Dendritic cell treated with granulocyte-macrophage colony-stimulating factor and Interleukin-4, amounts not matched to agents 40 ng/mL and 50 ng/mL, for 4 days (primary cell): ENCODE data around the gene ULBP1.
"Not testable (repeated sequence)": the region's sequence is repeated elsewhere in the genome, so short reads cannot be mapped to it uniquely, and the experiment has no call there.

Source experiments
- H3K27ac Mint-ChIP-seq: one replicate; pipeline ENCODE4 v1.8.0; 2022; ENCODE audit warnings: mild to moderate bottlenecking, mixed read lengths
- H3K27me3 Mint-ChIP-seq: one replicate; pipeline ENCODE4 v1.8.0; 2022; ENCODE audit warnings: mild to moderate bottlenecking, mixed read lengths
- H3K36me3 Mint-ChIP-seq: one replicate; pipeline ENCODE4 v1.8.0; 2022; ENCODE audit warnings: low read depth, mixed read lengths
- H3K4me1 Mint-ChIP-seq: one replicate; pipeline ENCODE4 v1.8.0; 2022; ENCODE audit warnings: low read depth, mixed read lengths
- H3K4me3 Mint-ChIP-seq: one replicate; pipeline ENCODE4 v1.8.0; 2022; ENCODE audit warnings: mild to moderate bottlenecking, moderate library complexity, mixed read lengths
- H3K9me3 Mint-ChIP-seq: one replicate; pipeline ENCODE4 v1.8.0; 2022; ENCODE audit warnings: mixed read lengths
- intact Hi-C: fragments of 100-400 bp; cut with micrococcal nuclease; formaldehyde crosslinking; loops from one replicate; pipeline ENCODE4 v1.15.0; 2022

ULBP1 gene

DNA sequence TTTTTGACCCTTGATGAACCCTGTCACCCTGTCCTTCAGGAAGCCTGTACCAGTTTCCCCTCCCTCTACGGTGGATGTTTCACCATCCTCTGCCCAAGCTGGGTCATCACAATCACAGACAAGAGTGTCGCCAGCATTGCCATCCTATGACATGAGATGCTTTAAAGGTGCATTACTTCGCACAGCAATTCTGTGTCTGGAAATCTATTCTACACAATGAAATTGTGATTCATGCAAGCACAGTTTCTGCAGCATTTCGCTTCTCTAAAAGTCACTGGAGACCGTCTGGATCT, 24.4 kb upstream of the ULBP1 start:
- no peak overlapping the region for H3K27ac Mint-ChIP-seq
- H3K27me3 Mint-ChIP-seq: peaks cover 98% of the 10 kb centered on the region
- intact Hi-C loops: no loop called here
- peaks cover 33% of the 10 kb centered on the region for H3K4me1 Mint-ChIP-seq
- H3K4me3 Mint-ChIP-seq: peak overlapping the region; percentile 71
- H3K9me3 Mint-ChIP-seq: no peaks in the 10 kb centered on the region
- H3K36me3 Mint-ChIP-seq: no peaks in the 10 kb centered on the region

GRCh38 chr6:149939909-149940671, 23.7 kb upstream of the ULBP1 start:
- intact Hi-C loops: no loop called here
- Mint-ChIP-seq H3K4me3 (no peak overlapping the region), H3K4me1 (peaks cover 33% of the 10 kb centered on the region), H3K9me3 (no peaks in the 10 kb centered on the region), H3K27ac (no peak overlapping the region), H3K27me3 (peaks cover 90% of the 10 kb centered on the region), H3K36me3 (no peaks in the 10 kb centered on the region)

GRCh38 chr6:149940672-149940982, 23.1 kb upstream of the ULBP1 start:
- no peak overlapping the region for H3K4me3 Mint-ChIP-seq
- no peaks in the 10 kb centered on the region for H3K36me3 Mint-ChIP-seq
- no peaks in the 10 kb centered on the region for H3K9me3 Mint-ChIP-seq
- peaks cover 88% of the 10 kb centered on the region for H3K27me3 Mint-ChIP-seq
- H3K4me1 Mint-ChIP-seq: peaks cover 33% of the 10 kb centered on the region
- intact Hi-C loops: no loop called here
- H3K27ac Mint-ChIP-seq: no peak overlapping the region

DNA sequence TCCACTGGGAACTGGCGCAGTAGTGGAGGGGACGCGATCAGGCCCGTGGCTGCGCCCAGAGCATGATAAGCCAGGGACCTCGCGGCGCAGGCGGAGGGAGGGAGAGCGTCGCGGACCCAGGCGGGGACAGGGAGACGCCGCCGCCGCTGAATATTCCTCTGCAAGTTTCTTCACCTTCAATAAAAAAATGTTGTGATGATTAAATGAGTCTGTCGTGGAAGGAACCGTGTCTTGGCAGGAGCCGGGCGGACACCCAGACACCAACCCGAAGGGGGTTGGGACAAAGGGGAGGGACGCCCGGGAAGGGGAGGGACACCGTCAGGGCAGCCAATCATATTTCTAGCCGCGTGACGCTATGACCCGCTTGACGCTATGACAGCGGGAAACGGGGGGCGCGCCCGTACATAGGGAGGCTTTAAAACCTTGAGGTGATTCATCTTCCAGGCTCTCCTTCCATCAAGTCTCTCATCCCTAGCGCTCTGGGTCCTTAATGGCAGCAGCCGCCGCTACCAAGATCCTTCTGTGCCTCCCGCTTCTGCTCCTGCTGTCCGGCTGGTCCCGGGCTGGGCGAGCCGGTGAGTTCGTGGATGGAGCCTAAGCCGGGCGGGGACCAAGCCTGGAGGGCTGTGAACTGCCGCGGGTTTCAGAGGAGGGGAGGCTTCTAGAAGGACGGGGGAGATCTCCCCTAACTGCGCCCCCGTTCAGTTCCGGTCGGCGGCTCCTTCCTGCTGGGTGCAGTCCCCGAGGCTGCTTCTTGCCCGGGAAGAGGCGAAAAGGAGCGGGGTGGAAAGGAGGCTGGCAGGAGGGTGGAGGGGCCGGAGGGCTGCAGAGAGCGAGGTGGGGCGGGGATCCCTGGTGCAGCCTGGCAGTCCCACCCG, 21.9 kb upstream of the ULBP1 start, which contains the start of gene ULBP2:
TSS of gene ULBP2 (plus strand) at position 432 of the 878 bp plus-strand sequence. CDS start at position 491, 59 bp downstream.
- Mint-ChIP-seq H3K36me3 (no peaks in the 10 kb centered on the region), H3K4me3 (peak within 1 kb of the TSS; percentile 75), H3K9me3 (no peaks in the 10 kb centered on the region), H3K4me1 (peaks cover 33% of the 10 kb centered on the region), H3K27me3 (peaks cover 83% of the 10 kb centered on the region), H3K27ac (no peak within 1 kb of the TSS)
- intact Hi-C loops: no loop called here

- Mint-ChIP-seq H3K4me3 (peak overlapping the region; percentile 75), H3K27me3 (peaks cover 78% of the 10 kb centered on the region), H3K36me3 (no peaks in the 10 kb centered on the region), H3K9me3 (no peaks in the 10 kb centered on the region), H3K4me1 (peaks cover 33% of the 10 kb centered on the region), H3K27ac (no peak overlapping the region)
- intact Hi-C loops: no loop called here
Observed at GRCh38 chr6:149942461-149942829, 21.3 kb upstream of the ULBP1 start.

GRCh38 chr6:149943321-149943720, 20.4 kb upstream of the ULBP1 start:
- H3K27me3 Mint-ChIP-seq: peaks cover 77% of the 10 kb centered on the region
- H3K9me3 Mint-ChIP-seq, H3K27ac Mint-ChIP-seq, H3K4me3 Mint-ChIP-seq, intact Hi-C loops, H3K36me3 Mint-ChIP-seq: not testable (repeated sequence)
- peaks cover 29% of the 10 kb centered on the region for H3K4me1 Mint-ChIP-seq

DNA sequence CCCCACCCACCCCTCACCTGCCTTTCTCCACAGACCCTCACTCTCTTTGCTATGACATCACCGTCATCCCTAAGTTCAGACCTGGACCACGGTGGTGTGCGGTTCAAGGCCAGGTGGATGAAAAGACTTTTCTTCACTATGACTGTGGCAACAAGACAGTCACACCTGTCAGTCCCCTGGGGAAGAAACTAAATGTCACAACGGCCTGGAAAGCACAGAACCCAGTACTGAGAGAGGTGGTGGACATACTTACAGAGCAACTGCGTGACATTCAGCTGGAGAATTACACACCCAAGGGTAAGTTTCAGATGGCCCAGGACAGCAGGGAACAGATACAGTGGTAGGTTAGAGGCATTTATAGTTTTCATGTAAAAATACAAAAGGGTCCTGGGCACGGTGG, 18.5 kb upstream of the ULBP1 start:
- H3K27me3 Mint-ChIP-seq: peaks cover 70% of the 10 kb centered on the region
- intact Hi-C loops, H3K36me3 Mint-ChIP-seq, H3K27ac Mint-ChIP-seq, H3K9me3 Mint-ChIP-seq, H3K4me3 Mint-ChIP-seq: not testable (repeated sequence)
- peaks cover 19% of the 10 kb centered on the region for H3K4me1 Mint-ChIP-seq

- H3K4me3 Mint-ChIP-seq, intact Hi-C loops, H3K36me3 Mint-ChIP-seq, H3K9me3 Mint-ChIP-seq, H3K27ac Mint-ChIP-seq: not testable (repeated sequence)
- Mint-ChIP-seq H3K27me3 (peaks cover 70% of the 10 kb centered on the region), H3K4me1 (peaks cover 12% of the 10 kb centered on the region)
Observed at GRCh38 chr6:149946631-149947030, 17.1 kb upstream of the ULBP1 start.

GRCh38 chr6:149947533-149947932, 16.2 kb upstream of the ULBP1 start:
- H3K27ac Mint-ChIP-seq, H3K36me3 Mint-ChIP-seq, H3K9me3 Mint-ChIP-seq, H3K4me1 Mint-ChIP-seq, H3K4me3 Mint-ChIP-seq, intact Hi-C loops: not testable (repeated sequence)
- peaks cover 69% of the 10 kb centered on the region for H3K27me3 Mint-ChIP-seq

GRCh38 chr6:149948011-149948410, 15.7 kb upstream of the ULBP1 start:
- intact Hi-C loops: no loop called here
- peaks cover 69% of the 10 kb centered on the region for H3K27me3 Mint-ChIP-seq
- no peak overlapping the region for H3K4me3 Mint-ChIP-seq
- H3K9me3 Mint-ChIP-seq: no peaks in the 10 kb centered on the region
- no peaks in the 10 kb centered on the region for H3K4me1 Mint-ChIP-seq
- H3K27ac Mint-ChIP-seq: no peak overlapping the region
- no peaks in the 10 kb centered on the region for H3K36me3 Mint-ChIP-seq

DNA sequence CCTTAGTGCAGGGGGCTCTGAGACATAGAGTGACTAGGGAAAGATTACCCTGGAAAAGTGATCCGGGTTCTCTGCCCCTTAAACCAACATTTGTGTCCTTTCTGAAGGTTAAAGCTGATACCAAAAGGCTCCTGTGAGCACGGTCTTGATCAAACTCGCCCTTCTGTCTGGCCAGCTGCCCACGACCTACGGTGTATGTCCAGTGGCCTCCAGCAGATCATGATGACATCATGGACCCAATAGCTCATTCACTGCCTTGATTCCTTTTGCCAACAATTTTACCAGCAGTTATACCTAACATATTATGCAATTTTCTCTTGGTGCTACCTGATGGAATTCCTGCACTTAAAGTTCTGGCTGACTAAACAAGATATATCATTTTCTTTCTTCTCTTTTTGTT, 15.1 kb upstream of the ULBP1 start:
- Mint-ChIP-seq H3K9me3 (no peaks in the 10 kb centered on the region), H3K4me3 (no peak overlapping the region), H3K27ac (no peak overlapping the region)

GRCh38 chr6:149950423-149950822, 13.3 kb upstream of the ULBP1 start:
- Mint-ChIP-seq H3K4me1 (peaks cover 5% of the 10 kb centered on the region), H3K27ac (no peak overlapping the region), H3K4me3 (no peak overlapping the region), H3K27me3 (peaks cover 75% of the 10 kb centered on the region), H3K36me3 (no peaks in the 10 kb centered on the region), H3K9me3 (no peaks in the 10 kb centered on the region)
- intact Hi-C loops: no loop called here

More for the DNA sequence above, 15.1 kb upstream of the ULBP1 start:
- peaks cover 70% of the 10 kb centered on the region for H3K27me3 Mint-ChIP-seq
- intact Hi-C loops: no loop called here
- no peaks in the 10 kb centered on the region for H3K36me3 Mint-ChIP-seq
- H3K4me1 Mint-ChIP-seq: no peaks in the 10 kb centered on the region

- intact Hi-C loops: no loop called here
- no peaks in the 10 kb centered on the region for H3K9me3 Mint-ChIP-seq
- H3K4me1 Mint-ChIP-seq: peaks cover 5% of the 10 kb centered on the region
- no peak overlapping the region for H3K4me3 Mint-ChIP-seq
- peaks cover 80% of the 10 kb centered on the region for H3K27me3 Mint-ChIP-seq
- H3K36me3 Mint-ChIP-seq: no peaks in the 10 kb centered on the region
- H3K27ac Mint-ChIP-seq: no peak overlapping the region
Observed at GRCh38 chr6:149951096-149951495, 12.6 kb upstream of the ULBP1 start.

DNA sequence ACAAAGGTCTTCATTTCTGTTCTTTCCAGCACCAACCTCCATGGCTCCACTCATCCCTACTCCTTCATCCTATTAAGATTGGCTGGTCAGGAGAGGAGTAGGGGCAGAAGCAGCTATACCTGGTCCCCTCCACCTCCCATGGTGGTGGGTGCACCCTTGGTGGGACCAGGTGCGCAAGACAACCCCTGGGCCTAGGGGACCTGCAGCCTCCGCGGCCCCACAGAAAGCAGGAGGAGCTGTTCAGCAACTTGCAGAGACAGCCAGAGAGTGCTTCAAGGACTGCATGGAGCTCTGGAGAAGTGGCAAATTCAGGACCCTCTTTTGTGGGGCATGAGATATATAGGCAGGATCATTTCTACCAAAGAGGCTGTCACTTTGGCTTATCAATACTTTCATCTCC, 12.1 kb upstream of the ULBP1 start:
- no peaks in the 10 kb centered on the region for H3K9me3 Mint-ChIP-seq
- peaks cover 79% of the 10 kb centered on the region for H3K27me3 Mint-ChIP-seq
- H3K27ac Mint-ChIP-seq: no peak overlapping the region
- H3K4me1 Mint-ChIP-seq: peaks cover 5% of the 10 kb centered on the region
- H3K4me3 Mint-ChIP-seq: no peak overlapping the region
- intact Hi-C loops: no loop called here
- H3K36me3 Mint-ChIP-seq: no peaks in the 10 kb centered on the region
